ENCODE data around the gene SWAP70.
A peak's percentile ranks its signal among the peaks of the same experiment; 100 is the strongest.

Gene SWAP70

DNA sequence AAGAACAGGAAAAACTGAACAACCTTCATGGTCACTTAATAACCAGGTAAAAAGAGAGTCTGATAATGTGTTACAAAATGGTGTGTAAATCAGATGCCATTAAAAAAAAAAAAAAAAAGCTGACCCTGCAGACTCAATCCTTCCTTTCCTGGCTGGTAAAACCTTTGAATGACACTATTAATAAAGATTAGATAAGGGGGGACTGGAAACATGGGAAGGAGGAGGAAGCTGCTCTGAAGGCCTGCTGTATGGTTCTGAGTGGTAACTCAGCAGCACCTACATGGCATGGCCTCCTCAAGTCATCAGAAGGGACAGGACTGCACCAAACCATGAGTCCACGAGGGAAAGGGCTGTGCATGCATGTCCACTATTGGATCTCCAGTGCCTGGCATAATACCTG, 18.0 kb upstream of the SWAP70 start:
- DNase-seq (ENCODE audit: low read depth, low spot score), result no peak
- H3K4me3 ChIP-seq (ENCODE audit: low read length), result no peak overlapping the region

DNA sequence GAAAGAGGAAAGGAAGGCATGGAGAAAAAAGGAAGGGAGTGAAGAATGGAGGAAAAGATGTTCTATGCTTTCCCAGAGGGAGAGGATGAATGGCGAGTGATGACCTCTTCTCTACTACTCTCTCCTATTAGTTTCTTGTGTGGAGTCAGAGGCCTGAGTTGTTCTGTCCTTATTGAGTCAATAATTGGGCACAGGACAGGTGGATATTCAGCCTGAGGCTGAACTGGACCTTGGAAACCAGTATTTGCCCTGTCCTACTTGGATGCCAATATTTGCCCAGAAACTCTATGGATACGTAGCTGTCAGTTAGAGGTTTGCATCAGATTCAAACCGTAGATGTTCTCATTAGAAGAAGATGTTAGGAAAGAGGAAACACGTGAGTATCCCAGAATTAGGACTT, 17.6 kb upstream of the SWAP70 start:
- no peak for DNase-seq (ENCODE audit: low read depth, low spot score)

DNA sequence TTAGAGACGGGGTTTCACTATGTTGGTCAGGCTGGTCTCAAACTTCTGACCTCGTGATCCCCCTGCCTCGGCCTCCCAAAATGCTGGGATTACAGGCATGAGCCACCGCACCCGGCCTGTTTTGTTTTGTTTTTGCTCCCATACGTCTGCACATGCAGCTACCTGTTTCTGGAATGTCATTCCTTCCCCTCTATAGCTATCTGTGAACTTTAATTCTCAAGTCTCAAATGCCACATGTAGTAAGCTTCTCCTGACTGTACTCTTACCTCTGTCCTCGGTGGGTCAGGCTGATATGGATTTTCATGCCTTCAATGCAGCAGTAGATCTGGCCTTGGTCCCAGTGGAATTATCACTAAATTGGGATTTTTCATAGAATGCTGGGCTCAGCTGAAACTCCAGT, 12.4 kb upstream of the SWAP70 start:
- H3K4me3 ChIP-seq (ENCODE audit: low read length), result no peak overlapping the region
- DNase-seq (ENCODE audit: low read depth, low spot score), result no peak

More for the DNA sequence above, 17.6 kb upstream of the SWAP70 start:
- no peak overlapping the region for H3K4me3 ChIP-seq (ENCODE audit: low read length)

DNA sequence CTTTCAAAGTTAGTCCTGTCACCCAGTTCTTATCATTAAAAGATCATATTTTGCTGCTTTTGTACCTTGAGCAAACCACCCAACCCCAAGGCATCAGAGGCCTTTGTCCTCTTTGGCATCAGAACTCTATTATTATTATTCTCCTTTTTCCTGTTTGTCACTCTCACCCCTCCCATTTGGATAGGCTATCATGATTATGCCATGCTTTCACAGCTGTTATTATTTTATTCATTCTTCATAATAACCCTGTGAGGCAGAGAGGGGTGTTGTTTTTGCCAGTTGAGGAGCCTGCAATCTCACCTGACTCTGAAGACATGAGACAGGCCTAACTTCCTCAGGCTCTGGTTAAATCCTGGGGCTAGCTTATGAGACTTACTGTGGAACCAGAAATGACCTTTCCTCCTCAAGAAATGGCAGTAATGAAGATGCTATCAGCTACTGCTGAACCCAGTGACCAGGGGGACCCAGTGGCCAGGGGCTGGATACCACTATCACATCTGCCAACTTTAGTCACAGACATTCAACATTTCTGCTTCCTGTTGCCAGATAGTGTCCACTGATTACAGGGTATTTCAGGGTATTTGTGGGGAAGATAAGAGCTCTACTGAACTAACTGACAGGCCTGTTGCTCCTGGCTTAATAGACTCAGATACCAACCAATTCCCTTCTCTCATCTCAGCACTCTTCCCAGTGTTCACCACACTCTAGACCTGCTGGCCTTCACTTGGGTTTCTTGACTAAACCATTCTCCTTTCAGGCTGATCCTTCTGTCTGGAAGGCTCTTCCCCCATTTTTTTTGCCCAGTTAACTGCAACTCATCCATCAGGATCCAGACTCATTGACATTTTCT, 11.8 kb upstream of the SWAP70 start:
- H3K4me3 ChIP-seq (ENCODE audit: low read length), result no peak overlapping the region
- DNase-seq (ENCODE audit: low read depth, low spot score), result no peak

DNA sequence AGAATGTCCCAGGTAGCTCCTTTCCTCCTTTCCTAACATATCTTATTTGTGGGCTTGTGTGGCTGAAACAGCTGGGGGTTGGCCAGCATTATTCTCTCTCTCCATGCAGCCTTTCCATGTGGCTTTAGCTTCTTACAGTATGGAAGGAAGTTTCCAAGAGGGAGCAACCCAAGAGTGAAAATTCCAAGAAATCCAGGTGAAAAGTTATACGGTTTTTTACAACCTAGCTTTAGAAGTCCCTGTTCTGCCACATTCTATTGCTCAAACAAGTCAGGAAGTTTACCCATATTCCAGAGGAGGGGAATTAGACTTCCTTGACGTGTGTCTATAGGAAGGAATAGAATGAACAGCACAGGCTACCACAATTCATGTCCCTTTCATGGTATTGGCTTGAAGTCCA, 10.0 kb upstream of the SWAP70 start:
- DNase-seq (ENCODE audit: low read depth, low spot score), result no peak
- no peak overlapping the region for H3K4me3 ChIP-seq (ENCODE audit: low read length)

DNA sequence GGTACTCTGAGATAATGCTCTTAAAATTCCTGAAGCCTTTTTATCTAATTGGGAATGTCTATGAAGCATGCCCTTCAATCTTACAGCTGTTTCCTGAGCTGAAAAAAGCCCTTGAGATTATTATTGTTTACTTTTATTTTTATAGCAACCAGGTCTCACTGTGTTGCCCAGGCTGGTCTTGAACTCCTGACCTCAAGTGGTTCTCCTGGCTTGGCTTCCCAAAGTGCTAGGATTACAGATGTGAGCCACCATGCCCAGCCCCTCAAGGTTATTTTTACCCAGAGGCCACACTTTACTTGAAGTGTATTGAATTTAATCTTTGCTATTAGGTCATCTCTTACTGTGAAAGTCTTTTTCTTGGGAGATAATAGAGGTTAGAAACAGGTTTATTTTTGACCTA, 7.0 kb upstream of the SWAP70 start:
- H3K4me3 ChIP-seq (ENCODE audit: low read length), result no peak overlapping the region
- no peak for DNase-seq (ENCODE audit: low read depth, low spot score)

DNA sequence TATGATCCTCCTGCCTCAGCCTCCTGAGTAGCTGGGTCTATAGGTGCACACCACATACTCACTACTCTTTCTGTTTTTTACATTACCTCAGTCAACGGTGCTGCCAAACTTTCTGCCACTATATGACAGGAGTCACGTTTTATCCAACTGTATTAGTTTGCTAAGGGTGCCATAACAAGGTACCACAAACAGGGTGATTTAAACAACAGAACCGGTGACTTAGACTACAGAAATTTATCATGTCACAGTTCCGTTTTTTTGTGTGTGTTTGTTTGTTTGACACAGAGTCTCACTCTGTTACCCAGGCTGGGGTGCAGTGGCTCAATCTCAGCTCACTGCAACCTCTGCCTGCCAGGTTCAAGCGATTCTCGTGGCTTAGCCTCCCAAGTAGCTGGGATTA, 6.3 kb upstream of the SWAP70 start:
- no peak overlapping the region for H3K4me3 ChIP-seq (ENCODE audit: low read length)
- no peak for DNase-seq (ENCODE audit: low read depth, low spot score)

DNA sequence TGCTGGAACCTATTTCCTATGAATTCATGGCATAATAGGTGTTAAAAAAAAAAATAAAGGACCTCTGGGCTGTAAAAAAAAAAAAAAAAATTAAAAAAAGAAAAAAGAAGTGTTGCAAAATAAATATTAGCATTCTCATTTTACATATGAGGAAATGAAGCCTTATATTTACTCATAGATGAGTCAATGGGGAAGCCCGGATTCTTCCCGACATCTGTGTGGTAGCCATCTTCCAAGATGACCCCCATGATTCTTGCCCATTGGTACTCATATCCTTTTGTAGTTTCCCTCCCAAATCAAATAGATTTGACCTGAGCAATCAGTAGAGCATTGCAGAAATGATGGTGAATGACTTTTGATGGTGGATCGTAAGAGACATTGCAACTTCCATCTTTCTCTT, 3.0 kb upstream of the SWAP70 start:
- no peak for DNase-seq (ENCODE audit: low read depth, low spot score)
- H3K4me3 ChIP-seq (ENCODE audit: low read length), result no peak overlapping the region

DNA sequence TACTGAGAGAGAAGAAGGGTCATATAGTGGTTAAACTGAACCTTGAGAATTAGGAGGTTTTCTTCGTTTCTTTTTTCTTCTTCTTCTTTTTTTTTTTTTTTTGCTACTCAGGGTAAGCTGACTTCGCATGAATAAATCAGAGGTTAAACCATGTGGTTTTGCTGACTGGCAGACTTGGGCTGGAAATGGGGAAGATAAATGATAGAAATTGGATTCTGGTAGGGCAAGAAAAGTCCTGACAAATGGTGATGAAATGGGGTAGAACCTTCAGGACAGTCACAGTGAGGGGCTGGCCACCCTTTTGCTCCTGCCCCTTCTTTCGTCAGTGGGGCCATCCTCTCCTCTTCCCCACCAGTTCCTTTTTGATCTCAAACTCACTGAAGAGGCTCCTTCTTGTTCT, 1.6 kb upstream of the SWAP70 start:
- DNase-seq (ENCODE audit: low read depth, low spot score), result no peak
- no peak overlapping the region for H3K4me3 ChIP-seq (ENCODE audit: low read length)

DNA sequence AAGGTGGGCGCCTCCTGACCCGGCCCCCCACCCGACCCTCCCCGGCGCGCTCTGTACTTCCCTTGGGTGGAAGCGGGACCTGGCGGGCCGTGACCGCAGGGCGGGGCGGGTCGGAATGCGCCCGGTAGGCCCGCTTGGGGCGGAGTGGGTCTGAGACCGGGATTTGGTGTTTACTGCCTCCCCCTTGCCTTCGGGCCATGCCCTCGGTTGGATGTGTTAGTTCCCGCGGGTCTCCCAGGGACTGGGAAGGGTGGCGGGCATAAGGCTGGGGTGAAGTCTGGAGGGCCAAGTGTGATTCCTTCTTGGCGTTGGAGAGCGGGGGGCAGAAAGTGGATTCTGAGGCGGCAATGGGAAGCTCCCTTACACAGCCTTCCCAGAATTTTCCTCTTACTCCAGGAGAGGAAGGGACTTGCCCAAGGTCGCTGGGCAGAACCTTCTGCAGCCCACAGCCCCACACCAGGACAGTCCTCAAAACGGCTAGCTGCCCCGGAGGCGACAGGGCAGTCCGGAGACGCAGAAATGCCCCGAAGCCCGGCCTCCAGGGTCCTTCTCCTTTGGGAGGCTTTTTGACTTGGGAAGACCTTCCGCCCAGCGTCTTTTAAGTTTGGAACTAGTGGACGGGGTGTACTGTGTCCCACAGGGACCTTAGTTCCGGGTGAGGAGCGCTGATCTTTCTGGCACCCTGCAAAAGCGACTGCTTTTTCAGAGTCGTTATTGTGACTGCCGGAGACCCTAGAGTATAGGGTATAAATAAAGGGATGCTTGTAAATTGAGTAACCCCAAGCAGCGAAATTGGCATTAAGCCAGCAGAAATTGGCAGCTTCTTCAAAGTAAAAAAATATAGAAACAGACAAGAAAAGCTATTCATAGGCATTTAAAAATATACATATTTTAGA, 647 bp downstream of the SWAP70 start:
- peak overlapping the region; percentile 66 for H3K4me3 ChIP-seq (ENCODE audit: low read length)
- no peak for DNase-seq (ENCODE audit: low read depth, low spot score)

DNA sequence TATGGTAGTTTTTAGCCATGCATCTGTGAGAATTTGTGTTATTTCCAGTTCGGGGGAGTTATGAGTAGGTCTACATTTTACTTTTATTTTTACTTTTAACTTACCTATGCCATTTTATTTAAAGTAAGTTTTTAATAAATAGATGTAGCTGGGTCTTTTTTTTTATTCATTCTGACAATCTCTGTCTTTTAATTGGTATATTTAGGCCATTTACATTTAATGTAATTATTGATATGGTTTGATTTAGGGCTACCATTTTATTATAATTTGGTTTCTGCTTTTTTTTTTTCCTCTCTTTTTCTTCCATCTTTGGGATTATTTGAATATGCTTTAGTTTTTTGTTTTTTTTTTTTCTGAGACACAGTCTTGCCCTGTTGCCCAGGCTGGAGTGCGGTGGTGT, 1.9 kb downstream of the SWAP70 start:
- H3K4me3 ChIP-seq (ENCODE audit: low read length), result no peak overlapping the region
- DNase-seq (ENCODE audit: low read depth, low spot score), result no peak

DNA sequence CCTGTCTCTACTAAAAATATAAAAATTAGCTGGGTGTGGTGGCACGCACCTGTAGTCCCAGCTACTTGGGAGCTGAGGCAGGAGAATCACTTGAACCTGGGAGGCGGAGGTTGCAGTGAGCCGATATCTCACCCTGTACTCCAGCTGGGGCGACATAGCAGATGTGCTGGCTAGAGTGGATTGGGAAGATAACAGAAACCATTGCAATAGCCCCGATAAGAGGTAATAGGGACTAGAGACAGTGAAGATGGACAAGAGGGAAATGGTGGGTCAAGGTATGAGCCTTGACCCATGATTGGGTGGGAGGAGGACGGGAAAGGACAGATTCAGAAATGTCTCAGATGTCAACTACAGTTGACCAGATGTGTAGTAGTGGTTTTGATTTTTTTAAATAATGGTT, 6.1 kb downstream of the SWAP70 start:
- no peak for DNase-seq (ENCODE audit: low read depth, low spot score)
- no peak overlapping the region for H3K4me3 ChIP-seq (ENCODE audit: low read length)

DNA sequence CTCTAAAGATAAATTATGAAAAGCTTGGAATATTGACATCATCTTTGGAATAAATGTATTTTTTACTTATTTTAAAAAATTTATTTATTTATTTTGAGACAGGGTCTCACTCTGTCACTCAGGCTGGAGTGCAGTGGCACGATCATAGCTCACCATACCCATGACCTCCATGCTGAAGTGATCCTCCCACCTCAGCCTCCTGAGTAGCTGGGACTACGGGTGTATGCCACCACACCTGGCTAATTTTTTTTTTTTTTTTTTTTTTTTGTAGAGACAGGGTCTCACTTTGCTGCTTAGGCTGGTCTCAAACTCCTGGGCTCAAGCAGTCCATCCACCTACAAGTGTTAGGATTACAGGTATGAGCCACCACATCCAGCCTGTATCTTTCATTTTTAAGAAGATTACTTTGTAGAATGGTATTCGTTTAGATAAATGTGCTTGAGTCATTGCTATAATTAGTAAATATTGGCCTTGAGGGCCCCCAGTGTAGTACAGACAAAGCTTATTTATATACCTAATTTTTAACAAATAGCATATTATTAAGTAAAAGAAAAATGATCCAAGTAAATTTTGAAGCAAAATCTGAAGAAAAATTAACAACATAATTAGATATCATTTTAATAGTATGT, 8.5 kb downstream of the SWAP70 start:
- no peak overlapping the region for H3K4me3 ChIP-seq (ENCODE audit: low read length)
- no peak for DNase-seq (ENCODE audit: low read depth, low spot score)

DNA sequence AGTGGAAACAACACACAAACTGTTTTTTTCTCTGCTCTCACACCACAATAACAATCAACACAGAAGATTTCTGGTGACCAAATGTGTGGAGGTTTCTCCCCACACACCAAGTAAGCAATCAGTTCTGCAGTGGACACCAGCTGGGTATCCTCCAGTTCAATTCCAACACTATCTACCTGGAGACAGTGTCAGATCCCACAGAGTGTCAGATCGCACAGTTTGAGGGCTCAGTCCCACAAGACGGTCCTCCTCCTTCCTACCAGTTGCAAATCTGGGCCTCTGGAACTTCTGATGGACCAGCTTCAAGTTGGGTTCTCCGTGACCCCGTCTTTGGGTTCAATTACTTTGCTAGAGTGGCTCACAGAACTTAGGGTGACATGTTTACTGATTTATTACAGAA, 9.0 kb downstream of the SWAP70 start:
- DNase-seq (ENCODE audit: low read depth, low spot score), result no peak
- no peak overlapping the region for H3K4me3 ChIP-seq (ENCODE audit: low read length)

DNA sequence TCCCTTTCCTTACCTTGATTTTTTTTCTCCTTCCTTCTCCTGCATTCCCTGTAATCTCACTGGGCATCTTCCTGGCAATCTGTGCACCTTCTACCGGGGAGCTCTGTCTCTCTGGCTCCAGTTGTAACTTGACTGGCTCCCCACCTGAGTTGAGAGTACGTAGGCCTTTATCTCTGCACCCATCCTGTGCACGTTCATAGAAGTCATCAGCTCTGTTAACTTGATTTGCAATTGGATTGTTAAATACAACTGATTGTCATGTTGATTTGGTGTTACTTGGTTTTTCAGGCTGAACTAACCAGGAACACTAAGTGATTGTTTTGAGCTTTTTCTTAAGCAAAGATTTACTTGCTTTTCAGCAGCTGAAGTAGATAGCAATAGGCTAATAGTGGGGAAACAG, 11.8 kb downstream of the SWAP70 start:
- H3K4me3 ChIP-seq (ENCODE audit: low read length), result no peak overlapping the region
- DNase-seq (ENCODE audit: low read depth, low spot score), result no peak

DNA sequence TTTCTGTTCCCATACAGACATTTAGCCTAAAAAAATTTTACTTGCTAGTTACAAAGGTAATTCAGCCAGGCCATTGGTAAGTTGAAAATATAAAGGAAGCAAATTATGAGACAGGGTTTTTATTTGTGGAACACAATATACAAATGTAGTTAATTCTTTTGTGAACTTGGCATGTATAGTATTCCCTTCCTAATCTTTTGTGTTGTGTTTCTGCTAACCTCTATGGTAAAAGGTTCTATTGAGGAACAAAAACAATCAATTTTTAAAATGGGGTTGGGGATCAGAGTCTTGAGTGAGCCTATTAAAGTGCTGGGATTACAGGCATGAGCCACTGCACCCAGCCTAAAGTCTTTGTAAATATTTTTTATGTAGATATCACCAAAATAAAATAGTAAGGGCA, 14.1 kb downstream of the SWAP70 start:
- DNase-seq (ENCODE audit: low read depth, low spot score), result no peak
- H3K4me3 ChIP-seq (ENCODE audit: low read length), result no peak overlapping the region

DNA sequence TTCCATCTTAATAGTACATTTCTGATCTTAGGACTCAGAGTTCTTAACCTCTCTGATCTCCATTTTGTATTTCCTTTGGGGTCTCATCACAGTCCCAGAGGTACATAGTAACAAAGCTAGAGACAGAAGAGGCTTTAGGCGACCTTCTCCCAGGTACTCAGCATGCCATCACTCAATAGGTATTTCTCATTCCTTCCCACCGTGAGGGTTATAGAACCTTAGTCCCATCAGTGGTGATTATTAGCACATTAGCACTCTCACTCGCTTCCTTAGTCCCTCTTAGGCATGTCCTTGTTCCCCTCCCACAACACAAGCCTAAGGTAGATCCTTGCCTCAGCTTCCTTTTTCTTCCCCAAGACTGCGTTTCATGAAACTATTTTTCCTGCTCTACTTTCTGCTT, 14.7 kb downstream of the SWAP70 start:
- no peak for DNase-seq (ENCODE audit: low read depth, low spot score)
- H3K4me3 ChIP-seq (ENCODE audit: low read length), result no peak overlapping the region

DNA sequence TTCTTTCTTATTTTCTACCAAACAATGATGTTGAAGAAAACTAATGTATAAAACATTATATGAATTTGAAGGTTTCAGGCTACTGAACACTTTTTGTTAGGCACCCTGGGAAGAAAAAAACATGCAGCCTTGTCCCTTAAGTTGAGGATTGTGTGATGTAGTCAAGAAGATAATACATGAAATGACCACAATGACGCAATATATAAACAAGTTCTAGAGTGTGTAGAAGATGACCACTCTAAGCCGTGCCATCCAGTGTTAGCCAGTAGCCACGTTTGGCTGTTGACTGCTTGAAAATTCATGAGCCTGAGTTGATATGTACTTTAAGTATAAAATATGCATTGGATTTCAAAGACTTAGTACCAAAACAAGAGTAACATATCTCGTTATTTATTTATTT, 16.2 kb downstream of the SWAP70 start:
- no peak overlapping the region for H3K4me3 ChIP-seq (ENCODE audit: low read length)
- no peak for DNase-seq (ENCODE audit: low read depth, low spot score)

DNA sequence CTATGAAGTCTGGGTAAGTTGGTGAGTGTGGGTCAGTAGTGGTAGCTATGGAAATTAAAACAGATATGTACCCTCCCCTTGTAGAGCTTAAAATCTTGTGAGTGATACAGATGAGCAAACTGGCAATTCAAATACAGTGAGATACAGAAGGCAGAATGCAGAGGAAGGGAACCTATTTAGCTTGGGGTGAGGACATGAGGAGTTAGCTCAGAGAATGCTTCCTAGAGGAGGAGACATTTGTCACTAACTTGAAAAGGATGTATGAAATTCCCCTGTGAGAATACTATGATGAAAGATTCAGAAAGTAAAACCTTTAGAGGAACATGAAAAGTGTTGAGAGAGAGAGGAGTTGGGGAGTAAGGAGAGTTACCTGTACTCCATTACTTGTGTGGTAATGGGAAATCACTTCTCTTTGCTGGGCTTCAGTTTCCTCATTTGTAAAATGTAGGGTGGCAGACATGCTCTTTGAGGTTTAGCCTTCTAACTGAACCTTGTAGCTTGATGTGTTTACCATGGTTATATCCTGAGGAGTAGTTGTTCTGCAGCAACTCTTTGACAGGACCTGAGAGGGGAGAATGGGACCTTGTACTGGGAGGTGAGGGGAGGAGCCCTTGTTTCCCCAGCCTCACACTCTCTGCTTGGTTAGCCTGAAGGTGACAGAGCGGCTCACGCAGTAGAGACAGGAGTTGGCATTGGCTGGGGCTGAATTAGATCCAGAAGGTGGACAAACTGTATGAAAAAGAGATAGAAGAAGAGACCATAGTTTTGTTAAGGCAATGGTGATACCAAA, 17.9 kb downstream of the SWAP70 start:
- DNase-seq (ENCODE audit: low read depth, low spot score), result no peak
- H3K4me3 ChIP-seq (ENCODE audit: low read length), result no peak overlapping the region

Data from Jurkat, Clone E6-1 (cell line).